GM13976 (cell line): ENCODE results near the gene U2AF1L4.

Experiments used
- DNase-seq: peaks from one replicate; pipeline ENCODE4 v3.0.0; 2012; ENCODE audit warnings: low spot score
- in situ Hi-C: fragments of 300-500 bp; cut with MboI; formaldehyde crosslinking; loops from one replicate; pipeline ENCODE4 v1.12.0; 2022; ENCODE audit warnings: low sequenced_read_pairs, mixed read lengths, inconsistent platforms; ENCODE audit not compliant: unreplicated experiment
- TF ChIP-seq, protein P1 (sequence below): IDR thresholded peaks from 2 replicates; pipeline ENCODE4 v1.5.1; 2012; ENCODE audit warnings: borderline replicate concordance, mild to moderate bottlenecking; ENCODE audit not compliant: insufficient read depth; ENCODE audit errors: extremely low read depth, missing control alignments, control extremely low read depth

U2AF1L4 gene

DNA sequence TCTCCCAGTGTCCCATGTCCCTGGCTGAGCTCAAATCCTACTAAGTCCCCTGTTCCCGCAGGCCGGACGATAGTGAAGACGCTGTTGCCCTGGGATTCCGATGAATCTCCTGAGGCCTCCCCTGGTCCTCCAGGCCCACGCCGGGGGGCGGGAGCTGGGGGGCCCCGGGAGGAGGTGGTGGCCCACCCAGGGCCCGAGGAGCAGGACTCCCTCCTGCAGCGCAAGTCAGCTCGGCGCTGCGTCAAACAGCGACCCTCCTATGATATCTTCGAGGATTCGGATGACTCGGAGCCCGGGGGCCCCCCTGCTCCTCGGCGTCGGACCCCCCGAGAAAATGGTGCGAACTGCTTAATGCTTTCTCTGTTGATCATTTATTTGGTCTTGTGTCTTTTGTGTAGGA lies 21.5 kb downstream of the U2AF1L4 start:
- TF ChIP-seq, protein P1, sequence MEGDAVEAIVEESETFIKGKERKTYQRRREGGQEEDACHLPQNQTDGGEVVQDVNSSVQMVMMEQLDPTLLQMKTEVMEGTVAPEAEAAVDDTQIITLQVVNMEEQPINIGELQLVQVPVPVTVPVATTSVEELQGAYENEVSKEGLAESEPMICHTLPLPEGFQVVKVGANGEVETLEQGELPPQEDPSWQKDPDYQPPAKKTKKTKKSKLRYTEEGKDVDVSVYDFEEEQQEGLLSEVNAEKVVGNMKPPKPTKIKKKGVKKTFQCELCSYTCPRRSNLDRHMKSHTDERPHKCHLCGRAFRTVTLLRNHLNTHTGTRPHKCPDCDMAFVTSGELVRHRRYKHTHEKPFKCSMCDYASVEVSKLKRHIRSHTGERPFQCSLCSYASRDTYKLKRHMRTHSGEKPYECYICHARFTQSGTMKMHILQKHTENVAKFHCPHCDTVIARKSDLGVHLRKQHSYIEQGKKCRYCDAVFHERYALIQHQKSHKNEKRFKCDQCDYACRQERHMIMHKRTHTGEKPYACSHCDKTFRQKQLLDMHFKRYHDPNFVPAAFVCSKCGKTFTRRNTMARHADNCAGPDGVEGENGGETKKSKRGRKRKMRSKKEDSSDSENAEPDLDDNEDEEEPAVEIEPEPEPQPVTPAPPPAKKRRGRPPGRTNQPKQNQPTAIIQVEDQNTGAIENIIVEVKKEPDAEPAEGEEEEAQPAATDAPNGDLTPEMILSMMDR, result no peak
- DNase-seq, result no peak
- in situ Hi-C loops, result no loop called here

DNA sequence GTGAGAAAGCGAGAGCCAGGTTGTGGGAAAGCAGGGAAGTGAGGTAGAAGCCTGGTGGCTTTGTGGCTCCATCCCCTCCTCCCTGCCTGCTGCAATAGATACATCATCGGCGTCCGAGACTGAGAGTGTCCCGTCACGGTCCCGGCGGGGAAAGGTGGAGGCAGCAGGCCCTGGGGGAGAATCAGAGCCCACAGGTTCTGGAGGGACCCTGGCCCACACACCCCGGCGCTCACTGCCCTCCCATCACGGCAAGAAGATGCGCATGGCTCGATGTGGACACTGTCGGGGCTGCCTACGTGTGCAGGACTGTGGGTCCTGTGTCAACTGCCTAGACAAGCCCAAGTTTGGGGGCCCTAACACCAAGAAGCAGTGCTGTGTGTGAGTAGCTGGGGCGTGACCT lies 22.3 kb downstream of the U2AF1L4 start:
- TF ChIP-seq, protein P1, result no peak
- no peak for DNase-seq
- in situ Hi-C loops, result no loop called here

DNA sequence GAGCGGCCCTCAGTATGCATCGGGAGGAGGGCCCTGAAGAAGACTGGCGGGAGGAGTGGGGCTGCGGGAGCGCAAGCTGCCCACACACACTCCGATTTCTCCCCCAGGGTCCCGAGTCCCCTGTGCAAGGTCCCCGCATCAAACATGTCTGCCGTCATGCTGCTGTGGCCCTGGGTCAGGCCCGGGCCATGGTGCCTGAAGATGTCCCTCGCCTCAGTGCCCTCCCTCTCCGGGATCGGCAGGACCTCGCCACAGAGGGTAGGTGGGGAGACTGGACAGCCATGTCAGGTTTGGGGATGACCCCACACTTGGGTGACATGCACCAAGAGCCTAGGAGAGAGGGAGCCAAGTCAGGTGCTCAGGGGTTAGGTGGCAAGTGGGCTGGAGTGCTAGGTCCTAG lies 22.8 kb downstream of the U2AF1L4 start:
- in situ Hi-C loops, result no loop called here
- TF ChIP-seq, protein P1, result no peak
- no peak for DNase-seq

DNA sequence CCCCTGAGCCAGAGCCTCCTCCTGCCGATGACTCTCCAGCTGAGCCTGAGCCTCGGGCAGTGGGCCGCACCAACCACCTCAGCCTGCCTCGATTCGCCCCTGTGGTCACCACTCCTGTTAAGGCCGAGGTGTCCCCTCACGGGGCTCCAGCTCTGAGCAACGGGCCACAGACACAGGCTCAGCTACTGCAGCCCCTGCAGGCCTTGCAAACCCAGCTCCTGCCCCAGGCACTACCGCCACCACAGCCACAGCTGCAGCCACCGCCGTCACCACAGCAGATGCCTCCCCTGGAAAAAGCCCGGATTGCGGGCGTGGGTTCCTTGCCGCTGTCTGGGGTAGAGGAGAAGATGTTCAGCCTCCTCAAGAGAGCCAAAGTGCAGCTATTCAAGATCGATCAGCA lies 23.8 kb downstream of the U2AF1L4 start:
- TF ChIP-seq, protein P1, result no peak
- DNase-seq, result no peak
- in situ Hi-C loops, result no loop called here

DNA sequence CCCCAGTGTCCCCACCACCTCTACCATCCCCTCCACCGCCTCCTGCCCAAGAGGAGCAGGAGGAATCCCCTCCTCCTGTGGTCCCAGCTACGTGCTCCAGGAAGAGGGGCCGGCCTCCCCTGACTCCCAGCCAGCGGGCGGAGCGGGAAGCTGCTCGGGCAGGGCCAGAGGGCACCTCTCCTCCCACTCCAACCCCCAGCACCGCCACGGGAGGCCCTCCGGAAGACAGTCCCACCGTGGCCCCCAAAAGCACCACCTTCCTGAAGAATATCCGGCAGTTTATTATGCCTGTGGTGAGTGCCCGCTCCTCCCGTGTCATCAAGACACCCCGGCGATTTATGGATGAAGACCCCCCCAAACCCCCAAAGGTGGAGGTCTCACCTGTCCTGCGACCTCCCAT lies 24.6 kb downstream of the U2AF1L4 start:
- in situ Hi-C loops, result no loop called here
- no peak for DNase-seq
- TF ChIP-seq, protein P1, result no peak

DNA sequence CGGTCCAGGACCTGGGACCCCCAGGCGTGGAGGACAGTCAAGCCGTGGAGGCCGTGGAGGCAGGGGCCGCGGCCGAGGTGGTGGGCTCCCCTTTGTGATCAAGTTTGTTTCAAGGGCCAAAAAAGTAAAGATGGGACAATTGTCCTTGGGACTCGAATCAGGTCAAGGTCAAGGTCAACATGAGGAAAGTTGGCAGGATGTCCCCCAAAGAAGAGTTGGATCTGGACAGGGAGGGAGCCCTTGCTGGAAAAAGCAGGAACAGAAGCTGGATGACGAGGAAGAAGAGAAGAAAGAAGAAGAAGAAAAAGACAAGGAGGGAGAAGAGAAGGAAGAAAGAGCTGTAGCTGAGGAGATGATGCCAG lies 25.1 kb downstream of the U2AF1L4 start:
- TF ChIP-seq, protein P1, result no peak
- in situ Hi-C loops, result no loop called here
- no peak for DNase-seq
